ENCODE results near the gene ZEB2. TPM values are rescaled to one million over a fixed set of nuclear protein-coding genes. Genes with fewer than 3 reads are reported as not detected.
A peak's percentile ranks its signal among the peaks of the same experiment; 100 is the strongest.

ZEB2 gene
- total RNA-seq, 1 donor from 2014 or later, result 95.4 TPM

GRCh38 chr2:144448389-144449027 lies 71.4 kb downstream of the ZEB2 start:
- DNase-seq (ENCODE audit: low spot score), result no peak
- H3K4me3 Mint-ChIP-seq (ENCODE audit: unreplicated experiment), result no peak overlapping the region

GRCh38 chr2:144447535-144447934 lies 72.4 kb downstream of the ZEB2 start:
- no peak for TF ChIP-seq CTCF (IDR thresholded peaks at IDR 0.05)
- H3K27ac Mint-ChIP-seq (ENCODE audit: unreplicated experiment), result no peak overlapping the region
- peaks cover 9% of the 10 kb centered on the region for H3K36me3 Mint-ChIP-seq (ENCODE audit: low read depth)
- DNase-seq (ENCODE audit: low spot score), result no peak
- peaks cover 25% of the 10 kb centered on the region for H3K4me1 Mint-ChIP-seq (ENCODE audit: low read depth)
- H3K27me3 Mint-ChIP-seq (ENCODE audit: low read depth), result no peaks in the 10 kb centered on the region
- no peak overlapping the region for H3K4me3 Mint-ChIP-seq (ENCODE audit: unreplicated experiment)
- no peaks in the 10 kb centered on the region for H3K9me3 Mint-ChIP-seq (ENCODE audit: low read depth)

More at GRCh38 chr2:144448389-144449027, 71.4 kb downstream of the ZEB2 start:
- no peaks in the 10 kb centered on the region for H3K9me3 Mint-ChIP-seq (ENCODE audit: low read depth)
- no peak for TF ChIP-seq CTCF (IDR thresholded peaks at IDR 0.05)
- H3K4me1 Mint-ChIP-seq (ENCODE audit: low read depth), result peaks cover 33% of the 10 kb centered on the region
- no peaks in the 10 kb centered on the region for H3K27me3 Mint-ChIP-seq (ENCODE audit: low read depth)
- no peak overlapping the region for H3K27ac Mint-ChIP-seq (ENCODE audit: unreplicated experiment)
- H3K36me3 Mint-ChIP-seq (ENCODE audit: low read depth), result peaks cover 9% of the 10 kb centered on the region

- Mint-ChIP-seq H3K27ac (ENCODE audit: unreplicated experiment) (no peak overlapping the region), H3K9me3 (ENCODE audit: low read depth) (no peaks in the 10 kb centered on the region)
Measured at GRCh38 chr2:144446136-144446535, 73.8 kb downstream of the ZEB2 start.

GRCh38 chr2:144445196-144445595 lies 74.7 kb downstream of the ZEB2 start:
- Mint-ChIP-seq H3K9me3 (ENCODE audit: low read depth) (no peaks in the 10 kb centered on the region), H3K4me3 (ENCODE audit: unreplicated experiment) (no peak overlapping the region), H3K36me3 (ENCODE audit: low read depth) (peaks cover 9% of the 10 kb centered on the region), H3K27ac (ENCODE audit: unreplicated experiment) (no peak overlapping the region), H3K4me1 (ENCODE audit: low read depth) (peaks cover 21% of the 10 kb centered on the region), H3K27me3 (ENCODE audit: low read depth) (no peaks in the 10 kb centered on the region)
- no peak for DNase-seq (ENCODE audit: low spot score)
- TF ChIP-seq CTCF (IDR thresholded peaks at IDR 0.05), result no peak

More at GRCh38 chr2:144446136-144446535, 73.8 kb downstream of the ZEB2 start:
- DNase-seq (ENCODE audit: low spot score), result no peak
- Mint-ChIP-seq H3K4me3 (ENCODE audit: unreplicated experiment) (no peak overlapping the region), H3K36me3 (ENCODE audit: low read depth) (peaks cover 9% of the 10 kb centered on the region), H3K4me1 (ENCODE audit: low read depth) (peaks cover 21% of the 10 kb centered on the region), H3K27me3 (ENCODE audit: low read depth) (no peaks in the 10 kb centered on the region)
- TF ChIP-seq CTCF (IDR thresholded peaks at IDR 0.05), result no peak

- H3K36me3 Mint-ChIP-seq (ENCODE audit: low read depth), result peaks cover 9% of the 10 kb centered on the region
- no peak for TF ChIP-seq CTCF (IDR thresholded peaks at IDR 0.05)
- H3K27me3 Mint-ChIP-seq (ENCODE audit: low read depth), result no peaks in the 10 kb centered on the region
- H3K9me3 Mint-ChIP-seq (ENCODE audit: low read depth), result no peaks in the 10 kb centered on the region
- H3K4me1 Mint-ChIP-seq (ENCODE audit: low read depth), result peaks cover 25% of the 10 kb centered on the region
- no peak for DNase-seq (ENCODE audit: low spot score)
- H3K27ac Mint-ChIP-seq (ENCODE audit: unreplicated experiment), result peak overlapping the region; percentile 34
- no peak overlapping the region for H3K4me3 Mint-ChIP-seq (ENCODE audit: unreplicated experiment)
Measured at GRCh38 chr2:144443837-144444817, 75.8 kb downstream of the ZEB2 start.
